Endothelial cell (in vitro differentiated cells): ENCODE data around the gene RUNX2. TPM values are rescaled to one million over a fixed set of nuclear protein-coding genes. Genes with fewer than 3 reads are reported as not detected.

Source experiments
- DNase-seq: peaks from one replicate; pipeline ENCODE4 v3.0.0; 2021; ENCODE audit warnings: low spot score
- H3K27ac Mint-ChIP-seq: one replicate; pipeline ENCODE4 v1.8.0; 2021; ENCODE audit warnings: mixed read lengths, inconsistent platforms; ENCODE audit not compliant: unreplicated experiment
- H3K27me3 Mint-ChIP-seq: one replicate; pipeline ENCODE4 v1.8.0; 2021; ENCODE audit warnings: mild to moderate bottlenecking, moderate library complexity, mixed read lengths, inconsistent platforms; ENCODE audit not compliant: unreplicated experiment
- H3K36me3 Mint-ChIP-seq: one replicate; pipeline ENCODE4 v1.8.0; 2021; ENCODE audit warnings: mild to moderate bottlenecking, low read depth, mixed read lengths, inconsistent platforms; ENCODE audit not compliant: unreplicated experiment
- H3K4me1 Mint-ChIP-seq: one replicate; pipeline ENCODE4 v1.8.0; 2021; ENCODE audit warnings: mild to moderate bottlenecking, mixed read lengths, inconsistent platforms; ENCODE audit not compliant: unreplicated experiment
- H3K4me3 Mint-ChIP-seq: one replicate; pipeline ENCODE4 v1.8.0; 2021; ENCODE audit warnings: mild to moderate bottlenecking, mixed read lengths, inconsistent platforms; ENCODE audit not compliant: unreplicated experiment
- H3K9me3 Mint-ChIP-seq: one replicate; pipeline ENCODE4 v1.8.0; 2021; ENCODE audit warnings: mixed read lengths, inconsistent platforms; ENCODE audit not compliant: unreplicated experiment
- total RNA-seq: library from RNA; stranded (reverse); fragmentation: NEBNext Ultra II Directional; extraction: Animal tissue kit (Norgen Biotek cat#: 25700); gene quantifications from one replicate; pipeline ENCODE4 v1.2.1, GENCODE V29; 2021; ENCODE audit not compliant: unreplicated experiment
- TF ChIP-seq, protein P1 (sequence below): fragments of 200-600 bp; sonication (generic); IDR thresholded peaks from one replicate; pipeline ENCODE4 v1.5.0; 2021; ENCODE audit warnings: antibody characterized with exemption; ENCODE audit not compliant: unreplicated experiment

RUNX2 gene
- total RNA-seq, 1 donor from 2014 or later = 1.8 TPM

DNA sequence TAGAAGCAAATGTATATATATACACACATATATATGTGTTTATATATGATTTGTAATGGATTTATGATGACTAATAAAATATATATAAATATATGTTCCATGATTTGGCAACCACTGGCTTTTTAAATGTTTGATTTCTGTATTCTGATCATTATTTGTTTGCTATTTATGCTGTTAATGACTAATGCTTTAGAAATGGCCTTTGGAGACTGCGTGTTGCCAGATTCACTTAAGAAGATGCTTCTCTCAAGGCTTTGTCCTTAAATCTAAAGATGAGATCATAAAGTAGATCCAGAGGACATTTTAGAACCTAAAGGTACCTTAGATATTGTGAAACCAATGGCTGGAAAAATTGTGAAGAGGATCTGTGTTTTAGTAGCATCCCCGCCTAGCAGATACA, 165.6 kb downstream of the RUNX2 start:
- Mint-ChIP-seq H3K27me3 (peaks cover 2% of the 10 kb centered on the region), H3K9me3 (no peaks in the 10 kb centered on the region), H3K36me3 (no peaks in the 10 kb centered on the region), H3K27ac (no peak overlapping the region), H3K4me1 (peaks cover 42% of the 10 kb centered on the region), H3K4me3 (no peak overlapping the region)
- TF ChIP-seq, protein P1, sequence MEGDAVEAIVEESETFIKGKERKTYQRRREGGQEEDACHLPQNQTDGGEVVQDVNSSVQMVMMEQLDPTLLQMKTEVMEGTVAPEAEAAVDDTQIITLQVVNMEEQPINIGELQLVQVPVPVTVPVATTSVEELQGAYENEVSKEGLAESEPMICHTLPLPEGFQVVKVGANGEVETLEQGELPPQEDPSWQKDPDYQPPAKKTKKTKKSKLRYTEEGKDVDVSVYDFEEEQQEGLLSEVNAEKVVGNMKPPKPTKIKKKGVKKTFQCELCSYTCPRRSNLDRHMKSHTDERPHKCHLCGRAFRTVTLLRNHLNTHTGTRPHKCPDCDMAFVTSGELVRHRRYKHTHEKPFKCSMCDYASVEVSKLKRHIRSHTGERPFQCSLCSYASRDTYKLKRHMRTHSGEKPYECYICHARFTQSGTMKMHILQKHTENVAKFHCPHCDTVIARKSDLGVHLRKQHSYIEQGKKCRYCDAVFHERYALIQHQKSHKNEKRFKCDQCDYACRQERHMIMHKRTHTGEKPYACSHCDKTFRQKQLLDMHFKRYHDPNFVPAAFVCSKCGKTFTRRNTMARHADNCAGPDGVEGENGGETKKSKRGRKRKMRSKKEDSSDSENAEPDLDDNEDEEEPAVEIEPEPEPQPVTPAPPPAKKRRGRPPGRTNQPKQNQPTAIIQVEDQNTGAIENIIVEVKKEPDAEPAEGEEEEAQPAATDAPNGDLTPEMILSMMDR = no peak
- no peak for DNase-seq

DNA sequence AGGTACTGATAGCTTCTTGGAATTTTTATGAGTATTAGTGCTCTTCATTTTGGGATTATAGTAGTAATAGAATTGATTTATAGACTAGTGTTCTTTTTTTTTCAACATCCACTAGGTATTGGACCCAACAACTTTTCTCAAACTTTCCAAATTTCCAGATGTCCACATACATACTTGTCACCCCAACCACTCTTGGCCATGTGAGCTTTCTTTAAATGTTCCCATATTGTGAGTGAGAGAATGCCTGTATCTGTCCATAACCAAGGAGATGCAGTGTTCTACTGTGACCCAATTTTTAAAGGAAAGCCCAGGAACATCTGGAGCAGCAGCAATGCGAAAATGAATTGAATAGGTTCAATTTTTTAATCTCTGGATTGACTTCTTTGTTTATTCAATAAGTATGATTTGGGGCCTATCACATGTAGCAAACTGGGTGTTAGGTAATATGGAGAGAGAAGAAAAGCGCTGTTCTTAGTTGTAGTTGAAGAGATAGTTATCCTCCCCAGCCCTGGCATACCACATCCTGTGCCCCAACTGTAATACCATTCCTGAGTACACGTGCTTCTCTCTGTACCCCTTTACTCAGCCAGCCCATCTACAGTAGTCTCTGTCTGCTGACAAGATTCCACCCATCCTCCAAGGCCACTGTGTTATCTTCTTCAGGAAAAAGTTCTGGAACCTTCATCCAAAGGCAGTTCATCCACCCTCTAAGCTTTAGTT, 166.4 kb downstream of the RUNX2 start:
- Mint-ChIP-seq H3K4me1 (peaks cover 44% of the 10 kb centered on the region), H3K27me3 (peaks cover 3% of the 10 kb centered on the region), H3K27ac (peak overlapping the region; percentile 79), H3K36me3 (no peaks in the 10 kb centered on the region), H3K9me3 (no peaks in the 10 kb centered on the region), H3K4me3 (no peak overlapping the region)
- DNase-seq = no peak
- TF ChIP-seq, protein P1 = no peak

DNA sequence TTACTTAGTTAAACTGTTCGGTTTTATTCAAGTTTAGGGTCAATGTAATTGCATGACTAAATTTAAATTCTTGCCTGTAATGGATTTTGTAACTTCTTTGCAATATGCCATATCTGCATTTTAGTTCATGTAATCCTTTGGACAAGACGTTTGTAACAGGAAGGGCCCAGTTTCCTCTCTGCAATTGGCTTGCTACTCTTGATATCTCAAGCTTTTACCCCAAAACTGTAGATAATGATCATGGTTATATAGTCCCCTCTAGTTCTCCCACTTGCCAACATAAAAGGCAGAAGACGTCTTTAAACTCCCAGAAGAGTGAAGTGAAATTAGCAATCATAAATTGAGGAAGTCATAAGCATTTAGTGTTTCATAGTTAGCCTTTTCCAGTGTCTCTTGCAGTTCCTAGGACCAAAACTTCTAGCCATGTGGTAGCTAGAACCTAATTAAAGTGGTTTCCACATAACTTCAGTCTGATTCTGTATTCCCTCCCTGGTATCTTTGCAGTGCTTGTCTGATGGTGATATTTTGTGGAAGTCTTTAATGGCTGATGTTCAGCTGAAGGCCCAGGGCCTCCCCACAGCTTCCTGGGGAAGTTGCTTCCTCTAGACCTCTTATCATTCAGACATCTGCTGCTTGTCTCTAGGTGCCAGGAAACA, 167.4 kb downstream of the RUNX2 start:
- Mint-ChIP-seq H3K27ac (peak overlapping the region; percentile 96), H3K36me3 (no peaks in the 10 kb centered on the region), H3K9me3 (no peaks in the 10 kb centered on the region), H3K4me3 (peak overlapping the region; percentile 39), H3K27me3 (peaks cover 3% of the 10 kb centered on the region), H3K4me1 (peaks cover 47% of the 10 kb centered on the region)
- DNase-seq = no peak
- TF ChIP-seq, protein P1 = no peak

DNA sequence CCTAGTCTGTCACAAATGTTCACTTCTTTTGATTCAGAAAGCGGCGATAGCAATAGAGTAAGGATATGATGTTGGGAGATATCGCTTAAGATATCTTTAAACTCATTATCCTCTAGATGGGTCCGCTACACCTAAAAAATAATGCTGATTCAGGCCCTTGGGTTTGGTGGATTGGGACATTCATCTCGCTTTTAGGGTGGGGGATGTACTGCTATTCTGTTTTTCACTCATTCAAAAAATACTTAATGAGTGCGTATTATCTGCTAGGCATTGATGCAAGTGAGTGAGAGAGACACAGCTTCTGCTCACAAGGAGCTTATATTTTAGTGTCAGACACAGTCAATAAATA, 167.9 kb downstream of the RUNX2 start:
- no peak overlapping the region for H3K4me3 Mint-ChIP-seq
- H3K27ac Mint-ChIP-seq = peak overlapping the region; percentile 96
- peaks cover 49% of the 10 kb centered on the region for H3K4me1 Mint-ChIP-seq
- TF ChIP-seq, protein P1 = no peak
- no peaks in the 10 kb centered on the region for H3K36me3 Mint-ChIP-seq
- no peak for DNase-seq
- H3K9me3 Mint-ChIP-seq = no peaks in the 10 kb centered on the region
- H3K27me3 Mint-ChIP-seq = peaks cover 3% of the 10 kb centered on the region

DNA sequence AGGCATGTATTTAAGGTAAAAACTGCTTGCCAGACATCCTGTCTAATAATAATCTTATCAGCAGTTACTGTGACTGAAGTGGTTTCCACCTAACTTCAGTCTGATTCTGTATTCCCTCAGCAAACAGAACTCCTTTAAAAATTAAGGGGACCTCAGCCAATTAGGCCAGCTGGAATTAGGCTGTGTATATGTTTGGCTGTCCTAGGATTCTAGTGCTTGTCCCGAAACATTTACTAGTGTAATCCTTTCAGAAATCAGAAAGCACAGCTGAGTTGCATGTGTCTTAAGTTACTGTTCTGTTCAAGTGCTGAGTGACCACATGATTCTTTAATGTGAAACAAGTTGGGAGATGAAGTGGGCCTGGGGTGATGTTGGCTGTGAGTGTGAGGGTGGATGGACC, 170.5 kb downstream of the RUNX2 start:
- TF ChIP-seq, protein P1 = no peak
- H3K27ac Mint-ChIP-seq = no peak overlapping the region
- H3K4me1 Mint-ChIP-seq = peaks cover 50% of the 10 kb centered on the region
- peaks cover 3% of the 10 kb centered on the region for H3K27me3 Mint-ChIP-seq
- no peak for DNase-seq
- no peak overlapping the region for H3K4me3 Mint-ChIP-seq
- H3K9me3 Mint-ChIP-seq = no peaks in the 10 kb centered on the region
- no peaks in the 10 kb centered on the region for H3K36me3 Mint-ChIP-seq
